ENCODE data around the gene TSC22D1. TPM values are rescaled to one million over a fixed set of nuclear protein-coding genes. Genes with fewer than 3 reads are reported as not detected.

Gene TSC22D1
- total and polyA plus RNA-seq, 4 donors: 21.0 to 43.5 (median 37.0) TPM

GRCh38 chr13:44436589-44437337 is 139.4 kb downstream of the TSC22D1 start (continued):
- TF ChIP-seq REST (IDR thresholded peaks at IDR 0.05) (peak; percentile 96), HNF4G (IDR thresholded peaks at IDR 0.05) (no peak)

GRCh38 chr13:44435919-44436510 is 140.1 kb downstream of the TSC22D1 start:
- 2% methylated on average over 9 of the region's 9 CpGs for WGBS
- TF ChIP-seq HNF4G (IDR thresholded peaks at IDR 0.05): no peak
- TF ChIP-seq RXRA (IDR thresholded peaks at IDR 0.05): no peak
- TF ChIP-seq EGR1 (IDR thresholded peaks at IDR 0.05; ENCODE audit: low read depth in 2 of 2): no peak
- no peak for TF ChIP-seq NR2F2 (IDR thresholded peaks at IDR 0.05)
- no peak for TF ChIP-seq ZBTB33 (IDR thresholded peaks at IDR 0.05)
- H3K27me3 ChIP-seq (ENCODE audit: control insufficient read depth in 4 of 4, insufficient read depth in 4 of 4, low read length in 3 of 4): no peaks in the 10 kb centered on the region
- peak overlapping the region; percentile 87 to 98 for H3K27ac ChIP-seq (ENCODE audit: low read depth in 1 of 2, low read length in 2 of 2)
- H3K36me3 ChIP-seq (ENCODE audit: control insufficient read depth in 4 of 4, insufficient read depth in 3 of 4, low read depth in 1 of 4, low read length in 3 of 4): peaks cover 7 to 10% (median 9%) of the 10 kb centered on the region in 4 donors
- H3K9ac ChIP-seq (ENCODE audit: low read depth in 1 of 2, low read length in 2 of 2): peak overlapping the region; percentile 93 to 95
- peak overlapping the region; percentile 77 to 88 (median 79) for H3K4me3 ChIP-seq (ENCODE audit: low read depth in 1 of 3, low read length in 3 of 3)
- DNase-seq (ENCODE audit: low spot score): no peak
- H3K4me1 ChIP-seq (ENCODE audit: control insufficient read depth in 4 of 4, insufficient read depth in 4 of 4, low read length in 3 of 4): peaks cover 3 to 19% (median 15%) of the 10 kb centered on the region in 4 donors
- no peaks in the 10 kb centered on the region for H3K9me3 ChIP-seq (ENCODE audit: control insufficient read depth in 4 of 4, low read length in 3 of 4)

GRCh38 chr13:44435142-44435918 is 140.8 kb downstream of the TSC22D1 start:
- DNase-seq (ENCODE audit: low spot score): peak; percentile 97
- H3K4me1 ChIP-seq (ENCODE audit: control insufficient read depth in 4 of 4, insufficient read depth in 4 of 4, low read length in 3 of 4): peaks cover 3 to 19% (median 15%) of the 10 kb centered on the region in 4 donors
- peak overlapping the region; percentile 93 to 98 for H3K9ac ChIP-seq (ENCODE audit: low read depth in 1 of 2, low read length in 2 of 2)
- H3K36me3 ChIP-seq (ENCODE audit: control insufficient read depth in 4 of 4, insufficient read depth in 3 of 4, low read depth in 1 of 4, low read length in 3 of 4): peaks cover 7 to 10% (median 9%) of the 10 kb centered on the region in 4 donors
- no peaks in the 10 kb centered on the region for H3K27me3 ChIP-seq (ENCODE audit: control insufficient read depth in 4 of 4, insufficient read depth in 4 of 4, low read length in 3 of 4)
- H3K9me3 ChIP-seq (ENCODE audit: control insufficient read depth in 4 of 4, low read length in 3 of 4): no peaks in the 10 kb centered on the region
- H3K4me3 ChIP-seq (ENCODE audit: low read depth in 1 of 3, low read length in 3 of 3): peak overlapping the region; percentile 77 to 88 (median 79)
- H3K27ac ChIP-seq (ENCODE audit: low read depth in 1 of 2, low read length in 2 of 2): peak overlapping the region; percentile 87 to 98
- WGBS: under 1% methylated on average over 51 of the region's 51 CpGs
- peak; percentile 50 for TF ChIP-seq YY1 (IDR thresholded peaks at IDR 0.05)
- TF ChIP-seq NR2F2 (IDR thresholded peaks at IDR 0.05): no peak
- peak in 1 of 2 donors; percentile 27 for TF ChIP-seq RXRA (IDR thresholded peaks at IDR 0.05)
- no peak for TF ChIP-seq GABPA (IDR thresholded peaks at IDR 0.05 in 1 of 2, conservative IDR thresholded peaks at IDR 0.05 in 1 of 2)
- no peak for TF ChIP-seq FOXA1 (IDR thresholded peaks at IDR 0.05)
- TF ChIP-seq SP1 (IDR thresholded peaks at IDR 0.05): peak; percentile 61
- no peak for TF ChIP-seq EGR1 (IDR thresholded peaks at IDR 0.05; ENCODE audit: low read depth in 2 of 2)
- peak; percentile 95 for TF ChIP-seq ZBTB33 (IDR thresholded peaks at IDR 0.05)
- peak; percentile 18 to 24 for TF ChIP-seq HNF4A (conservative IDR thresholded peaks at IDR 0.05)
- TF ChIP-seq HNF4G (IDR thresholded peaks at IDR 0.05): no peak
- TF ChIP-seq RAD21 (IDR thresholded peaks at IDR 0.05): peak in 1 of 2 donors; percentile 54
- TF ChIP-seq REST (IDR thresholded peaks at IDR 0.05): peak; percentile 91
- no peak for TF ChIP-seq FOXA2 (IDR thresholded peaks at IDR 0.05)
- peak; percentile 44 for TF ChIP-seq TAF1 (conservative IDR thresholded peaks at IDR 0.05)
